GM12892 (cell line): ENCODE results near the gene TMEM109.

Experiments
- POLR2A ChIP-seq: IDR thresholded peaks from 2 replicates; pipeline ENCODE4 v1.6.1; 2011; ENCODE audit warnings: low read depth, low read length, control low read depth
- POLR2AphosphoS5 ChIP-seq: IDR thresholded peaks from 2 replicates; pipeline ENCODE4 v1.6.1; 2011; ENCODE audit warnings: low read depth, low read length, control low read depth
- TAF1 ChIP-seq: IDR thresholded peaks from 2 replicates; pipeline ENCODE4 v1.6.1; 2011; ENCODE audit warnings: low read depth, mild to moderate bottlenecking, control low read depth, low read length, borderline replicate concordance

- TF ChIP-seq POLR2AphosphoS5 (no peak), TAF1 (no peak), POLR2A (no peak)
These were observed 6.0 kb downstream of the TMEM109 start for GRCh38 chr11:60919956-60920355.
